ENCODE measurements around the gene THUMPD1.

THUMPD1 gene, protein sequence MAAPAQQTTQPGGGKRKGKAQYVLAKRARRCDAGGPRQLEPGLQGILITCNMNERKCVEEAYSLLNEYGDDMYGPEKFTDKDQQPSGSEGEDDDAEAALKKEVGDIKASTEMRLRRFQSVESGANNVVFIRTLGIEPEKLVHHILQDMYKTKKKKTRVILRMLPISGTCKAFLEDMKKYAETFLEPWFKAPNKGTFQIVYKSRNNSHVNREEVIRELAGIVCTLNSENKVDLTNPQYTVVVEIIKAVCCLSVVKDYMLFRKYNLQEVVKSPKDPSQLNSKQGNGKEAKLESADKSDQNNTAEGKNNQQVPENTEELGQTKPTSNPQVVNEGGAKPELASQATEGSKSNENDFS

DNA sequence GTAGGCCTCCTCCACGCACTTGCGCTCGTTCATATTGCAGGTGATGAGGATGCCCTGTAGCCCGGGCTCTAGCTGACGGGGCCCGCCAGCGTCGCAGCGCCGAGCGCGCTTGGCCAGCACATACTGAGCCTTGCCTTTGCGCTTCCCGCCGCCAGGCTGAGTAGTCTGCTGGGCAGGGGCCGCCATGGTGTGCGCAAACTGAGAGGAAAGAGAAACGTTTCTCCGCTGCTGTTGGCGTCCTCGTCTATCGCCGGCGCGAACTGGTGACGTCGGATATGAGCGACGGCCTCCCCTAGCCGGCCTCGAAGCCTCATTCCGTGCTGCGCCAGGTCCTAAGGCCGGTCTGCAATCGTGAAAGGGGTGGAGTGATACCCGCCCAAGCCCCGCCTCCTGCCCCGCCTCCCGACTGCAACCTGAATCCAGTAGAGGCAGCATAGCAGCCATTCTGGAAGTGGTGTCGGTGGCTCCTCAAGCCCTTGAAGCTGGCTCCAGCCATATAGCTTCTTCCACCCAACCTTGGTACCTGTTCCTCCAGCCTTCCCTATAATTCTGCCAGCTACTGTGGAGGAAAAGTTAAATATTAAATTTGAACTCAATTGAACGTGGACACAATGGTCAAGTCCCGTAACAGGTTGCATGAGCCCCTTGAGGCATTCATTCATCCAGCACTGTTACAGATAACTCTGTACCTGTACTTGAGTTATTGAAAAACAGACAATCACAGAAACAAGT, at the start of gene THUMPD1:
Gene THUMPD1, minus strand, starts transcription at position 265 of the 732 bp plus-strand sequence. Its CDS starts 79 bp downstream, at position 186.
- no peaks in the 10 kb centered on the region for H3K9me3 ChIP-seq (ENCODE audit: control insufficient read depth in 5 of 5, low read length in 5 of 5)
- H3K27me3 ChIP-seq (ENCODE audit: control insufficient read depth in 5 of 5, insufficient read depth in 4 of 5, low read length in 5 of 5): no peaks in the 10 kb centered on the region
- H3K4me3 ChIP-seq (ENCODE audit: low read depth in 1 of 5, low read length in 5 of 5): peak within 1 kb of the TSS; percentile 95 to 100 (median 99)
- peaks cover 5 to 22% (median 18%) of the 10 kb centered on the region in 5 donors for H3K4me1 ChIP-seq (ENCODE audit: control insufficient read depth in 5 of 5, insufficient read depth in 5 of 5, low read length in 5 of 5)
- peak within 1 kb of the TSS; percentile 82 for H3K27ac ChIP-seq (ENCODE audit: low read depth, low read length)
- peak within 1 kb of the TSS; percentile 90 to 97 (median 91) for H3K9ac ChIP-seq (ENCODE audit: low read length in 5 of 5)
- H3K36me3 ChIP-seq (ENCODE audit: control insufficient read depth in 5 of 5, insufficient read depth in 5 of 5, low read length in 5 of 5): peaks cover 15 to 20% (median 19%) of the 10 kb centered on the region in 5 donors

DNA sequence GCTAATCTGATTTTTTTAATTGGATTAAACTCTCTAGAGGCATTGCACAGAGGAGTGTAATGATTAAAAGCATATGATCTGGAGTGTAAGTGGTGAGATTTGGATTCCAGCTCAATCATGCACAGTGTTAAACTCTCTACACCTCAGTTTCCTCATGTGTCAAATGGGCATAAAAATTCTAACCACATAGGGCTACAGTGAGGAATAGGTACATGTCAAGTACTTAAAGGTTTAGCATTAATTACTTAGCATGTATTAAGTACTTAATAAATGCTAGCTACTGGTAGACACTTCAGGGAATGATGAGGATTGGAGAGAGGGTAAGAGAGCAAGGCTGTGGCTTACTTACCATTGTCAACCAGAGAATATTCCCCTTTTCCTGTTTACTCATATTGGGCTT, 47.5 kb upstream of the THUMPD1 start:
- peaks cover 0 to 3% (median 0%) of the 10 kb centered on the region in 5 donors for H3K9me3 ChIP-seq (ENCODE audit: control insufficient read depth in 5 of 5, low read length in 5 of 5)
- no peak overlapping the region for H3K4me3 ChIP-seq (ENCODE audit: low read depth in 1 of 5, low read length in 5 of 5)
- no peak overlapping the region for H3K27ac ChIP-seq (ENCODE audit: low read depth, low read length)
- H3K27me3 ChIP-seq (ENCODE audit: control insufficient read depth in 5 of 5, insufficient read depth in 4 of 5, low read length in 5 of 5): no peaks in the 10 kb centered on the region
- no peak overlapping the region for H3K9ac ChIP-seq (ENCODE audit: low read length in 5 of 5)
- no peaks in the 10 kb centered on the region for H3K36me3 ChIP-seq (ENCODE audit: control insufficient read depth in 5 of 5, insufficient read depth in 5 of 5, low read length in 5 of 5)
- H3K4me1 ChIP-seq (ENCODE audit: control insufficient read depth in 5 of 5, insufficient read depth in 5 of 5, low read length in 5 of 5): no peaks in the 10 kb centered on the region

DNA sequence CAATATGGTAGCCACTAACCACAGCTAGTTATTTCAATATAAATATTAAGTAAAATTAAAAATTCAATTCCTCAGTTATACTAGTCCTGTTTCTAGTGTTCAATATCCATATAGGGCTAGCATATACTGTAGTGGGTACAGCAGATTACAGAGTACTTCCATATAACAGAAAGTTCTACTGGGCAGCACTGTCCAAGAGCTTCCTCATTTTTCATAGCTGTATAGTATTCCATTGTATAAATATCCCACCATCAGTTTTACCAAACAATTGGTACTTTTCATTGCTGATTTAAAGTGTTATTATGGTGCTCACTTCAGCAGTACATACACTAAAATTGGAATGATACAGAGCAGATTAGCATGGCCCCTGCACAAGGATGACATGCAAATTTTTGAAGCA, 42.6 kb upstream of the THUMPD1 start:
- H3K27me3 ChIP-seq (ENCODE audit: control insufficient read depth in 5 of 5, insufficient read depth in 4 of 5, low read length in 5 of 5): no peaks in the 10 kb centered on the region

DNA sequence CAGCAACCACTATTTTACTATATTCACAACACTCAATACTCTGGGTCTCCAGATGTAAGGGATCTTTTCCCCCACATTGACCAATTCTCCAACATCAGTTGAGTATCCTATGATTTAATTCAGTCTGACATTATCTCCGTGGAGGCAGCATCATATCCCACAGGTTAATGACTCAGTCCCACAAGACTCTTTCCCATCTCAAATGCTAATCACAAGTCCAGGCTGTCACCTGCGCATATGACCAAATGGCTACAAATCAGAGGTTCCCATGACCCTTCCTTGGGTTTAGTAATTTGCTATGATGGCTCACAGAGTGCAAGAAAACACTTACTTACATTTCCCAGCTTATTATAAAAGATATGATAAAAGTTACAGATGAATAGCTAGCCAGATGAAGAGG, 40.9 kb upstream of the THUMPD1 start:
- Histone ChIP-seq H3K27ac (ENCODE audit: low read depth, low read length) (no peak overlapping the region), H3K4me1 (ENCODE audit: control insufficient read depth in 5 of 5, insufficient read depth in 5 of 5, low read length in 5 of 5) (no peaks in the 10 kb centered on the region), H3K27me3 (ENCODE audit: control insufficient read depth in 5 of 5, insufficient read depth in 4 of 5, low read length in 5 of 5) (no peaks in the 10 kb centered on the region), H3K9ac (ENCODE audit: low read length in 5 of 5) (no peak overlapping the region), H3K9me3 (ENCODE audit: control insufficient read depth in 5 of 5, low read length in 5 of 5) (peaks cover 0 to 4% (median 0%) of the 10 kb centered on the region in 5 donors), H3K36me3 (ENCODE audit: control insufficient read depth in 5 of 5, insufficient read depth in 5 of 5, low read length in 5 of 5) (peaks cover 0 to 18% (median 4%) of the 10 kb centered on the region in 5 donors), H3K4me3 (ENCODE audit: low read depth in 1 of 5, low read length in 5 of 5) (no peak overlapping the region)

More for the DNA sequence above, 42.6 kb upstream of the THUMPD1 start:
- Histone ChIP-seq H3K4me3 (ENCODE audit: low read depth in 1 of 5, low read length in 5 of 5) (no peak overlapping the region), H3K9me3 (ENCODE audit: control insufficient read depth in 5 of 5, low read length in 5 of 5) (peaks cover 0 to 4% (median 0%) of the 10 kb centered on the region in 5 donors), H3K9ac (ENCODE audit: low read length in 5 of 5) (no peak overlapping the region), H3K4me1 (ENCODE audit: control insufficient read depth in 5 of 5, insufficient read depth in 5 of 5, low read length in 5 of 5) (no peaks in the 10 kb centered on the region), H3K27ac (ENCODE audit: low read depth, low read length) (no peak overlapping the region), H3K36me3 (ENCODE audit: control insufficient read depth in 5 of 5, insufficient read depth in 5 of 5, low read length in 5 of 5) (peaks cover 0 to 15% (median 4%) of the 10 kb centered on the region in 5 donors)

DNA sequence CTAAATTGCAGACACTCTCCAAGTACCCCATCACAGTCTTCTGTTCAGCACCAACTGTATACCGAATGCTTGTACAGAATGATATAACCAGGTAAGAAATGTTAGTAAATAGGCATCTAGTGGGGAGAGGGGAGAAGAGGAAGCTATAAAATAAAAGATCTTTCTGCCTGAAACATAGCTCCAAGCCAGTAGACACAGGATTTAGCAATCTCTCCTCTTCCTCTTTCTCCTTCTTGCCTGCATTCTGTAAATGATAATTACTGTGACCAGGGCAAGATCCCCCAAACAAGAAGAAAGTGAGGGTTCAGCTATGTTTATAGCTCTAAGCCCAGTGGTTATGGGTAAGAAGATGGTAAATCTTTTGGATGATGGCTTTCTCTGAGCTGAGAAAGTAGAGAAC, 40.1 kb upstream of the THUMPD1 start:
- Histone ChIP-seq H3K27ac (ENCODE audit: low read depth, low read length) (no peak overlapping the region), H3K9me3 (ENCODE audit: control insufficient read depth in 5 of 5, low read length in 5 of 5) (peaks cover 0 to 4% (median 0%) of the 10 kb centered on the region in 5 donors), H3K4me1 (ENCODE audit: control insufficient read depth in 5 of 5, insufficient read depth in 5 of 5, low read length in 5 of 5) (no peaks in the 10 kb centered on the region), H3K36me3 (ENCODE audit: control insufficient read depth in 5 of 5, insufficient read depth in 5 of 5, low read length in 5 of 5) (peaks cover 0 to 21% (median 4%) of the 10 kb centered on the region in 5 donors), H3K9ac (ENCODE audit: low read length in 5 of 5) (no peak overlapping the region), H3K27me3 (ENCODE audit: control insufficient read depth in 5 of 5, insufficient read depth in 4 of 5, low read length in 5 of 5) (no peaks in the 10 kb centered on the region), H3K4me3 (ENCODE audit: low read depth in 1 of 5, low read length in 5 of 5) (no peak overlapping the region)

DNA sequence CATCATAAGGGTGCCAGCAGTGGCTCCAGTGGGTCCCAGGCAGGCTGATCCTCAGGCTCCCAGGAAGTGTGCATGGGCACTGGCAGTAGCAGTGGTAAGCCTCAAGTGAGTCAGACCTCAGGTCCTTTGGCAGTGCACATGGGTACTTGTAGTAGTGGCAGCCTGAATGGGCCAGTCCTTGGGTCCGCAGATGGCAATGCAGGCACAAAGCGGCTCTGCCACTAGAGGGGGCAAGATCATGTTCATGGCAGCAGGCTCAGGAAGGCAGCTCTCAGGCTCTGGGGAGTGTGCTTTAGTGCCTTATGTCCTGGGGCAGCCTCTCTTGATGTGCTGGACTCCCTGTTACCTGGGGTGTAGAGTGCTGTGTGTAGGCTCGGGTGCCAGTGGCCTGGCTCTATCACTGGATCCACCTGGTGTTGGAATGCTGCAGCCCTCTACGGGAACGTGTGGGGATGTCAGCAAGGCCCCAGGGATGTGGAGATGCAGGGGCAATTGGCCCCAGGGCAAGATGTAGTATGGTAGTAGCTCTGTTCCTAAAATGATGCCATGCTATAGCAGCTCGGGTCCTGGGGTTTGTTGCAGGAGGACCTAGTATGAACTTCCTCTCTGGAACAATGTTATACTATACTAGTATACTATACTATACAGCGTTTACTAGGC, 33.2 kb upstream of the THUMPD1 start:
- H3K4me3 ChIP-seq (ENCODE audit: low read depth in 1 of 5, low read length in 5 of 5): no peak overlapping the region
- no peaks in the 10 kb centered on the region for H3K9me3 ChIP-seq (ENCODE audit: control insufficient read depth in 5 of 5, low read length in 5 of 5)
- peaks cover 0 to 8% (median 3%) of the 10 kb centered on the region in 5 donors for H3K36me3 ChIP-seq (ENCODE audit: control insufficient read depth in 5 of 5, insufficient read depth in 5 of 5, low read length in 5 of 5)
- no peaks in the 10 kb centered on the region for H3K4me1 ChIP-seq (ENCODE audit: control insufficient read depth in 5 of 5, insufficient read depth in 5 of 5, low read length in 5 of 5)
- no peak overlapping the region for H3K9ac ChIP-seq (ENCODE audit: low read length in 5 of 5)
- no peak overlapping the region for H3K27ac ChIP-seq (ENCODE audit: low read depth, low read length)
- H3K27me3 ChIP-seq (ENCODE audit: control insufficient read depth in 5 of 5, insufficient read depth in 4 of 5, low read length in 5 of 5): no peaks in the 10 kb centered on the region

DNA sequence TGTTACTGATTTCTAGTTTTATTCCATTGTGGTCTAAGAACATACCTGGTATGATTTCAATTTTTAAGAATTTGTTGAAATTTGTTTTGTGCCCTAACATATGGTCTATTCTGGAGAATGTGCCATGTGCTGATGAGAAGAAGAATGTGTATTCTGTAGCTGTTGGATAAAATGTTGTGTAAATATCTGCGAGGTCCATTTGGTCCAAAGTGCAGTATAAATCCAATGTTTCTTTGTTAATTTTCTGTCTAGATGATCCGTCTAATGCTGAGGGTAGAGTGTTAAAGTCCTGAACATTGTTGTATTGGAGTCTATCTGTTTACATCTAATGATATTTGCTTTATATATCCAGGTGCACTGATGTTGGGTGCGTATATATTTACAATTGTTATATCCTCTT, 32.1 kb upstream of the THUMPD1 start:
- Histone ChIP-seq H3K36me3 (ENCODE audit: control insufficient read depth in 5 of 5, insufficient read depth in 5 of 5, low read length in 5 of 5) (peaks cover 0 to 5% (median 0%) of the 10 kb centered on the region in 5 donors), H3K9ac (ENCODE audit: low read length in 5 of 5) (no peak overlapping the region), H3K4me3 (ENCODE audit: low read depth in 1 of 5, low read length in 5 of 5) (no peak overlapping the region), H3K27ac (ENCODE audit: low read depth, low read length) (no peak overlapping the region), H3K27me3 (ENCODE audit: control insufficient read depth in 5 of 5, insufficient read depth in 4 of 5, low read length in 5 of 5) (no peaks in the 10 kb centered on the region), H3K4me1 (ENCODE audit: control insufficient read depth in 5 of 5, insufficient read depth in 5 of 5, low read length in 5 of 5) (no peaks in the 10 kb centered on the region), H3K9me3 (ENCODE audit: control insufficient read depth in 5 of 5, low read length in 5 of 5) (no peaks in the 10 kb centered on the region)

DNA sequence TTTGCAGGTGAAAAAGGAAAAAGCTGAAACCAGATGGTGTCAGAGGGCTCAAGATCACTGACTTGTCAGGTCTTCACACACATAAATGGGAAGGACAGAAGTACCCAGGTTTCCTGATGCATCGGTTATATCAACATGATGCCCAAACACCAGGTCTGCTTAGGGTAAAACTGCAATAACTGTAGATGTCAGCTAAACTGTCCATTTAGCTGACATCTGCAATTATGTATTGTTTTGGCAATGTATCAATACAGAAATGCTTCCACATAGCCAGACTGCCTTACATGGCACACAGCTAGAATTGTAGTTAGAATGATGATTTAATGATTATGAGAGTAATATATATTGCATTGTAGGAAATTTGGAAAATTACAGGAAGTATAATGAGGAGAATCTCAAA, 27.2 kb upstream of the THUMPD1 start:
- Histone ChIP-seq H3K4me1 (ENCODE audit: control insufficient read depth in 5 of 5, insufficient read depth in 5 of 5, low read length in 5 of 5) (peaks cover 0 to 3% (median 0%) of the 10 kb centered on the region in 5 donors), H3K9me3 (ENCODE audit: control insufficient read depth in 5 of 5, low read length in 5 of 5) (no peaks in the 10 kb centered on the region), H3K27ac (ENCODE audit: low read depth, low read length) (no peak overlapping the region), H3K9ac (ENCODE audit: low read length in 5 of 5) (no peak overlapping the region), H3K36me3 (ENCODE audit: control insufficient read depth in 5 of 5, insufficient read depth in 5 of 5, low read length in 5 of 5) (no peaks in the 10 kb centered on the region), H3K4me3 (ENCODE audit: low read depth in 1 of 5, low read length in 5 of 5) (no peak overlapping the region), H3K27me3 (ENCODE audit: control insufficient read depth in 5 of 5, insufficient read depth in 4 of 5, low read length in 5 of 5) (no peaks in the 10 kb centered on the region)

DNA sequence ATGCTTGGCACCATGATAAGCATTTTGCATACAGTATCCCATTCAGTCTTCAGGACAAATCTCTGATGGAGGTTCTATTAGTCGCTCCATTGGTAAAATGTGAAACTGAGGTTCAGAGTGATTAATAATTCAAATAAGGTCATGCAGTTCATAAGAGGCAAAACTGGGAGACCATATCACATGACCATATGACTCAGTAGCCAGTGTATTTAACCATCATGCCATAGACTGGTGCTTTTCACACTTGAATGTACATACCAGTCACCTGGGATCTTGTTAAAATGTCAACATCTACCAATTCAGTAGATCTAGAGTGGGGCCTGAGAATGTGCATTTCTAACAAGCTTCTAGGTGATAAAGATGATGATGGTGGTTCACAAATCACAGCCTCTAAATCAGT, 26.5 kb upstream of the THUMPD1 start:
- Histone ChIP-seq H3K9me3 (ENCODE audit: control insufficient read depth in 5 of 5, low read length in 5 of 5) (no peaks in the 10 kb centered on the region), H3K4me3 (ENCODE audit: low read depth in 1 of 5, low read length in 5 of 5) (no peak overlapping the region), H3K36me3 (ENCODE audit: control insufficient read depth in 5 of 5, insufficient read depth in 5 of 5, low read length in 5 of 5) (no peaks in the 10 kb centered on the region), H3K9ac (ENCODE audit: low read length in 5 of 5) (no peak overlapping the region), H3K27me3 (ENCODE audit: control insufficient read depth in 5 of 5, insufficient read depth in 4 of 5, low read length in 5 of 5) (no peaks in the 10 kb centered on the region), H3K4me1 (ENCODE audit: control insufficient read depth in 5 of 5, insufficient read depth in 5 of 5, low read length in 5 of 5) (peaks cover 0 to 3% (median 2%) of the 10 kb centered on the region in 5 donors), H3K27ac (ENCODE audit: low read depth, low read length) (no peak overlapping the region)

DNA sequence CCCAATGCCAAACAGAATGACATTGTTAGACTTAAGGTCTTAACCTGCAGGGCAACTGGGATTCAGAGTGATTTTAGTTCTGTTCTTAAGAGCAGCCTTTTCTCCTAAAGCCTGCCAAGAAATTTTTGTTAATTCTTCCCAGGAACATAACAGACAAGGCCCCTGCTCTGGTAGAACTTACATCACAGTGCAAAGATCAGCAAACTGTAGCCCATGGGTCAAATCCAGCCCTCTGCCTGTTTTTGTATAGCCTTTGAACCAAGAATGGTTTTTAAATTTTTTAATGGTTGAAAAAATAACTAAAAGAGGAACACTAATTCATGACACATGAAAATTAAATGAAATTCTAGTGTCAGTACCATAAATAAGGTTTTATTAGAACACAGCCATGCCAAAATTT, 26.0 kb upstream of the THUMPD1 start:
- Histone ChIP-seq H3K27me3 (ENCODE audit: control insufficient read depth in 5 of 5, insufficient read depth in 4 of 5, low read length in 5 of 5) (no peaks in the 10 kb centered on the region), H3K9ac (ENCODE audit: low read length in 5 of 5) (no peak overlapping the region), H3K27ac (ENCODE audit: low read depth, low read length) (no peak overlapping the region), H3K9me3 (ENCODE audit: control insufficient read depth in 5 of 5, low read length in 5 of 5) (no peaks in the 10 kb centered on the region), H3K4me1 (ENCODE audit: control insufficient read depth in 5 of 5, insufficient read depth in 5 of 5, low read length in 5 of 5) (peaks cover 0 to 3% (median 3%) of the 10 kb centered on the region in 5 donors), H3K36me3 (ENCODE audit: control insufficient read depth in 5 of 5, insufficient read depth in 5 of 5, low read length in 5 of 5) (no peaks in the 10 kb centered on the region), H3K4me3 (ENCODE audit: low read depth in 1 of 5, low read length in 5 of 5) (no peak overlapping the region)

All from subcutaneous abdominal adipose tissue (tissue), 5 donors.